Measurements from ENCODE around the gene AUH. TPM values are rescaled to one million over a fixed set of nuclear protein-coding genes. Genes with fewer than 3 reads are reported as not detected.

Gene AUH
- total RNA-seq, 1 donor from 2014 or later, result 17.3 TPM

DNA sequence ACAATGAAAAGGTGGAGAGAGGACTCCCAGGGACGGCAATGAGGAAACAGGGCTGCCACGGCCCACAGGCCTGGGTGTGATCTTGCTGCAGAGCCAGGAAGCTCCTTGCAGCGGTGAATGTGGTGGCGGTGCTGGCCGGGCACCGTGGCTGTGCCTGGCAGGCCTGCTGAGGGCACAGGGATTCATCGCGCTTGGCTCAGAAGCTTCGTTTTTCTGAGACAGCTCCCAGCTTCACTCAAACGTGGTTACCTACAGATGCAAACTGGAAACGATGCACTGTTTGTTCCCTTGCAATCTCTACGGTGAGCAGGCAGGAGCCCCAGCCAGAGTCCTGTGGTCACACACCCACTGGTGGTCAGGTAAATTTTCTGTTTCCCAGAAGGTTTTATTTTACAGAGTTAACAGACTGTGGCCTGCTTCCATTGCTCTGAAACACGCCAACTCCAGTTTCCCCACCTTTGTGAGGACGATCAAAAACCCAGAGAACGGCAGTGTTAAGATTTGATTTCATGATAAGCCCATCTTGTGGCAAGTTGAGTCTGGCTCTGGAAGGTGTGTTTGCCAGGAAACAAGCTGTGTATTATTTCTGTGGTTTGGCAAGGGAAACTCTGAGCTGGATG is 183.9 kb downstream of the AUH start:
- no peaks in the 10 kb centered on the region for H3K4me1 ChIP-seq
- DNase-seq, result no peak
- H3K9me3 ChIP-seq, result no peaks in the 10 kb centered on the region
- no peaks in the 10 kb centered on the region for H3K36me3 ChIP-seq
- TF ChIP-seq, protein P1, sequence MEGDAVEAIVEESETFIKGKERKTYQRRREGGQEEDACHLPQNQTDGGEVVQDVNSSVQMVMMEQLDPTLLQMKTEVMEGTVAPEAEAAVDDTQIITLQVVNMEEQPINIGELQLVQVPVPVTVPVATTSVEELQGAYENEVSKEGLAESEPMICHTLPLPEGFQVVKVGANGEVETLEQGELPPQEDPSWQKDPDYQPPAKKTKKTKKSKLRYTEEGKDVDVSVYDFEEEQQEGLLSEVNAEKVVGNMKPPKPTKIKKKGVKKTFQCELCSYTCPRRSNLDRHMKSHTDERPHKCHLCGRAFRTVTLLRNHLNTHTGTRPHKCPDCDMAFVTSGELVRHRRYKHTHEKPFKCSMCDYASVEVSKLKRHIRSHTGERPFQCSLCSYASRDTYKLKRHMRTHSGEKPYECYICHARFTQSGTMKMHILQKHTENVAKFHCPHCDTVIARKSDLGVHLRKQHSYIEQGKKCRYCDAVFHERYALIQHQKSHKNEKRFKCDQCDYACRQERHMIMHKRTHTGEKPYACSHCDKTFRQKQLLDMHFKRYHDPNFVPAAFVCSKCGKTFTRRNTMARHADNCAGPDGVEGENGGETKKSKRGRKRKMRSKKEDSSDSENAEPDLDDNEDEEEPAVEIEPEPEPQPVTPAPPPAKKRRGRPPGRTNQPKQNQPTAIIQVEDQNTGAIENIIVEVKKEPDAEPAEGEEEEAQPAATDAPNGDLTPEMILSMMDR (IDR thresholded peaks at IDR 0.05), result no peak
- peak; percentile 38 to 40 for ATAC-seq
- no peak overlapping the region for H3K27ac ChIP-seq
- intact Hi-C loops (cut with DNase I), result no loop called here
- no peaks in the 10 kb centered on the region for H3K27me3 ChIP-seq (ENCODE audit: low read depth)
- no peak overlapping the region for H3K4me3 ChIP-seq

DNA sequence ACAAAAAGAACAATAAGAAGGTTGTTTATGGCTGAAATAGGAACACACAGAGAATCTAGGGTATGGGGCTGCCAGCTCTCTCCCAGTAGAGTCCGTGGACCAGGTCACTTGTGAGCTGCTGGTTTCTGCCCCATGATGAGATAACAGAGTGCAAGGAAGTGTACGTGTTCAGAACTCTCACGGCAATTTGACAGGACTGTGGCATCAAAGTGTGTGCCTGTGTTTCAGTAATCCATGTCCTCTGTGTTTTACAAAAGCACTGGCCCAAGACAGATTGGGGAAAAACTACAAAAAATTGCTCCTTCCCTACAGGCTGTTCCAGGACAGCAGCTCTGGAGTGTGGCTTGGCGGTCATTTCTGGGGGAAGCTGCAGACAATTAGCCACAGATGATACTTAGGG is 184.6 kb downstream of the AUH start:
- ATAC-seq (no peak), DNase-seq (no peak)
- no peaks in the 10 kb centered on the region for H3K4me1 ChIP-seq
- no peaks in the 10 kb centered on the region for H3K36me3 ChIP-seq
- intact Hi-C loops (cut with DNase I), result no loop called here
- TF ChIP-seq, protein P1 (IDR thresholded peaks at IDR 0.05), result no peak
- no peak overlapping the region for H3K4me3 ChIP-seq
- H3K27me3 ChIP-seq (ENCODE audit: low read depth), result no peaks in the 10 kb centered on the region
- no peaks in the 10 kb centered on the region for H3K9me3 ChIP-seq
- H3K27ac ChIP-seq, result no peak overlapping the region

DNA sequence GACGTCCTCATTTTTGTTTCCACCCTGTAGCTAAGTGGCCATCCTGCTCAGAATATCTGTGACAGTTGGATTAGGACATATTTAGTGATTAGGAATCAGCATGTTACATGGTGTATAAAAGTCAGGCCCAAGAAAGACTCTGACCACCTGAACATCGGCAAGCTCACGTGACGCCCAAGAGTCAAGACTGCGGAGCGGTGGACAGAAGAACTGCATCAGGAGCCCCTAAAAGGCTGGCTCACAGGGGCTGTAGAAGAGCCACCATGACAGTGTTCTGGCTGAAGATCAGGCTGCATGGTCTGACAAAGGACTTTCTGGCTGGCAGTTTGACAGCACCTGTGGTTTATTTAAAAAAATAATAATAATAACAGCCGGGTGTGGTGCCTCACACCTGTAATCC is 185.3 kb downstream of the AUH start:
- no peak for DNase-seq
- intact Hi-C loops (cut with DNase I), result no loop called here
- H3K27me3 ChIP-seq (ENCODE audit: low read depth), result no peaks in the 10 kb centered on the region
- no peaks in the 10 kb centered on the region for H3K36me3 ChIP-seq
- H3K4me3 ChIP-seq, result no peak overlapping the region
- H3K4me1 ChIP-seq, result no peaks in the 10 kb centered on the region
- TF ChIP-seq, protein P1 (IDR thresholded peaks at IDR 0.05), result no peak
- no peak for ATAC-seq
- no peak overlapping the region for H3K27ac ChIP-seq
- H3K9me3 ChIP-seq, result peaks cover under 1% of the 10 kb centered on the region

DNA sequence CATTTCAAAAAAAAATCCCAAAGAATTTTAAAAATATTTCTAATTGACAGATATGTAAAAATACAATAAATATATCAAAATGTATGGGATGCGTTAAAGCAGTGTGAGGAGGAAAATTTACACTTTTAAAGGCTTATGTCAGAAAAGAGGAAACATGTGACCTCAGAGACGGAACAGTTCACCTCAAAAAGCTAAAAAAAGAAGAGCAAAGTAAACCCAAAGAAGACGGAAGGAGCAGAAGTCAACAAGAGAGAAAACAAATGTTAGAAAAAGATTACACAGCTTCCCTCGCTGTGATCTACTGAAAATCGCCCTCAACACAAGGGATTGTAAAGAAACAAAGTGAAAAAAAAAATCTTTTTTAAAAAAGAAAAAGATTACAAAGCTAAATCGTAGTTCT is 186.9 kb downstream of the AUH start:
- Histone ChIP-seq H3K27ac (no peak overlapping the region), H3K9me3 (peaks cover 13% of the 10 kb centered on the region), H3K4me1 (no peaks in the 10 kb centered on the region), H3K4me3 (no peak overlapping the region), H3K36me3 (no peaks in the 10 kb centered on the region), H3K27me3 (ENCODE audit: low read depth) (no peaks in the 10 kb centered on the region)
- ATAC-seq (no peak), DNase-seq (no peak)
- TF ChIP-seq, protein P1 (IDR thresholded peaks at IDR 0.05), result no peak
- intact Hi-C loops (cut with DNase I), result no loop called here

DNA sequence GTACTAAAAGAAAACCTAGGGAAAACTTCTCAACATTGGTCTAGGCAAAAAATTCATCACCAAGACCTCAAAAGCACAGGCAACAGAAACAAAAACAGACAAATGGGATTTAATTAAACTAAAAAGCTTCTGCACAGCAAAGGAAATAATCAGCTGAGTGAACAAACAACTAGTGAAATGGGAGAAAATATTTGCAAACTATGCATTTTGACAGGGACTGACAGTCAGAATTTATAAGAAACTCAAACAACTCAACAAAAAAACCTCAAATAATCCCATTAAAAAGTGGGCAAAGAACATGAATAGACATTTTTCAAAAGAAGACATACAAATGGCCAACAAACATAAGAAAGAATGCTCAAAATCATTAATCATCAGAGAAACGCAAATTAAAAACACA is 189.4 kb downstream of the AUH start:
- intact Hi-C loops (cut with DNase I), result no loop called here

More for the DNA sequence above, 189.4 kb downstream of the AUH start:
- no peak for ATAC-seq
- Histone ChIP-seq H3K36me3 (no peaks in the 10 kb centered on the region), H3K9me3 (peaks cover 13% of the 10 kb centered on the region), H3K27me3 (ENCODE audit: low read depth) (no peaks in the 10 kb centered on the region), H3K27ac (no peak overlapping the region), H3K4me1 (no peaks in the 10 kb centered on the region), H3K4me3 (no peak overlapping the region)
- no peak for DNase-seq
- TF ChIP-seq, protein P1 (IDR thresholded peaks at IDR 0.05), result no peak
